Stimulated activated CD8-positive, alpha-beta memory T cell treated with anti-CD3 and anti-CD28 coated beads, Interleukin-4, amount 100 ng/mL, for 24 hours (primary cell): ENCODE results near the gene SLC4A7.

Experiments
- DNase-seq: peaks from one replicate; pipeline ENCODE4 v3.0.0-alpha.2; 2020; ENCODE audit warnings: low read depth

SLC4A7 gene

DNA sequence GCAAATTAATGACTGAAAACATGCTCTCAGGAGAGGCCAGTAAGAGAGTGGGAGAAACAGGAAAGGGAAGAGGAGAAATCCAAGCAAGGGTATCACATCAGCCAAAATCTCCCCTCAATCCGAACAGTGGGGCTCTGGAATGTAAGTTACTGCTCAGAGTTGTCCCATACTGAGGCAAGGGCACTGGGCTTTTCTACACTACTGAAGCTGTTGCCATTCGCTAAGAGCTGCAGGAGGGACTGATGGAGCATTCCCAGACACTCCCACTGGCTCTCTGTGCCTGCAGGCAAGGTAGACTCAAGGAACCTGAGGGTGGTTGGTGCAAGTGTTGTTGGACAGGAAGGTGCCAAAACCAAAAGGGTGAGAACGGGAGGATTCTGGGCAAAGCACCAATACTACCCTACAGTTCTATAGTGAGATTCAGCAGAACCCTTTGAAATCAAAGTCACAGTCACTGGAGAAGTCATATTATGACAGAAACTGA lies 161.1 kb downstream of the SLC4A7 start:
- DNase-seq = no peak
